Measurements from ENCODE around the gene EFS.
"Not testable (repeated sequence)": the region's sequence is repeated elsewhere in the genome, so short reads cannot be mapped to it uniquely, and the experiment has no call there.

EFS gene

DNA sequence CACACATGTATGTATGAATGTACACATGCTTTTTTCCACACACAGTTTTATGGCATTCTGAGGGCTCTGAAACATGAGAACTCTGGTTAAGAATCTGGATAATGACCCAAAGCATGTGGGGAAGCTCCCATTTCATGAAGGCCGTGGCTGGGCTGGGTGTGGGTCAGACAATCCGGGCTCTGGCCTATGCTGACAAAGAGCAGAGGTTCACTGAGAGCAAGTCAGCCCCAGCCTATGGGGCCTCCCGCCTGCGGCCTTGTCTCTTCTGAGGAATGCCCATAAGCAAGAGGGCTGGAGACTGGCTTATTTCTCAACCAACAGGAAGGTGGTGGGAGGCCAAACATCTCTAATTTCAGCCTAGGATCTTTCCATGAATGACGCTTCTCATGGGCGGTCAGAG, 34.6 kb upstream of the EFS start:
- DNase-seq (ENCODE audit: low read depth in 2 of 2): no peak

DNA sequence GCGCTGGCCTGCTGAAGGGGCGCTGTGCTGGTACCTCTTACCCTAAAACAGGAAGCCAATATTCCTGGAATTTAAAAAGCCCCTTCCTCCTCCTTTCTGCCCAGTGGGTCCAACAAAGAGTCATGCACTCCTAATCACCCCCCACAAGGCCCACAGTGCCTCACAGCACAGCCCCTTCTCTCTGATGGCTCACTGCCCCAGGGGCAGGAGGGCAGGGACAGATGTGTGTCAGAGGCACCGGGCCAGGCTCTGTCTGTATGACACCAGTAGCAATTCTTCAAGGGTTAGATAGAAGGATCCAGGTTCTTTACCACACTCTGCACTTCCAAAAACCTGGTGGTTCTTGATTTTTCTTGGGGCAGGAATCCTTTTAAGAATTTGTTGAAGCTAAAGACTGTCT, 34.2 kb upstream of the EFS start:
- DNase-seq (ENCODE audit: low read depth in 2 of 2): no peak

DNA sequence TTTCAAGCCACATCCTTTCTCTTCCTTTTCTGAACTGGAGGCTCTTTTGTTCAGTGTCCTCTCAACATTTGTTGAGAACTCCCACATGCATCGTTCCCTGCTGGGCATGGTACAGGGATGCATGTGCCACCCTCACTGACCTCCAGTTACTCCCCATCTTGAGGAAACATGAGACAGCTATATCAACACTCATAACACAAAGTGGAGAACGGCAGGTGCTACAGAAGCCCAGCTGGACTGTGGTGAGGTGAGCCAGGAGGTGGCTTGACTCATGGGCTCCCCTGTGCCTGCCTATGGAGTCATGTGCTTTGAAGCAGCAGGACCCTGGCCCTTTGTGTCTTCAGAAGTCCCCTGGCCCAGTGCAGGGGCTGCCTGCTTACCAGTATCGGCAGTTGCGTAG, 33.4 kb upstream of the EFS start:
- DNase-seq (ENCODE audit: low read depth in 2 of 2): no peak

DNA sequence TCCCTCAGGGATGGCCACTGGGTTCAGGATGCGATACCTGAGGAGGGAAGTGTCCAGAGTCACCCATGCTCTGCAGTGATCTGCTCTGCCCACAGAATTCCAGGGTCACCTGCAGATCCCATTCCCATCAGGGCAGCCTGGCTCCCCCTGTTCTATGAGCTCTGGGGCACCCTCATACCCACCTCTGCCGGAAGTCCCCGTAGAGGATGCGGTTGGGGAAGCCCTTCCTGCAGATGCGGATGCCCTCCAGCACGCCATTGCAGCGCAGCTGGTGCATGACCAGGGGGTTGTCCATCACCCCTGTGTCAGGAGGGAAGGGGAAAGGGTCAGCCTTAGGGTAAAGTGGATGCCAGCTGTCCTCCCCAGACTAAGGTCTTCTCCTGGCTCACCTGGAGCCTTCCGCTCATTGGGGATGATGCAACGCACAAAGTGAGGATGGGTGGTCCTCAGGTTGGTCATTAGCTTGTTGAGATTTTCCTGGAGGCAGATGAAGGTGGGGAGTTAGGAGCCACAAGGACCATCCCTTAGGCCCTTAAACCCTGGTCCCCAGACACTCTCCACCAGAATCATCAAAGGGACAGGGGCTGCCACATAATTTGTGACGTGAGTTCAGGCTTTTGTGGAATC, 31.9 kb upstream of the EFS start:
- no peak for DNase-seq (ENCODE audit: low read depth in 2 of 2)

DNA sequence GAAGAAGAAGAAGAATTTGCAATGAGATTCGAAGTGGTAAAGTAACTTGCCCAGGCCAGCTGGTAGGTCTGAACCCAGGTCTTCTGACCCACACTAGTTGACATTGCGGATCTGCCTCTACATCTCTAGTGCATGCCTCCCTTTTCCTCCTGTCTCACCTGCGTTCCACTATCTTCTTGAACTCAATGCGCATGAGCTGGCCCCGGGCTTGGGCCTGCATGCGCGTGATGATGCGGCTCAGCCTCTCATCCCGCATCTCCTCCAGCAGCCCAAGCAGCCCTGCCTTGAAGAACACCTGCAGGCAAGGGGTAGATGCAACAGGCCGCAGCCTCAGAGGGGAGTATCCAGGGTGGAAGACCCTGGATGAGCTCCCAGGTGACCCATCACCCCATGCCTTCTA, 31.2 kb upstream of the EFS start:
- no peak for DNase-seq (ENCODE audit: low read depth in 2 of 2)

DNA sequence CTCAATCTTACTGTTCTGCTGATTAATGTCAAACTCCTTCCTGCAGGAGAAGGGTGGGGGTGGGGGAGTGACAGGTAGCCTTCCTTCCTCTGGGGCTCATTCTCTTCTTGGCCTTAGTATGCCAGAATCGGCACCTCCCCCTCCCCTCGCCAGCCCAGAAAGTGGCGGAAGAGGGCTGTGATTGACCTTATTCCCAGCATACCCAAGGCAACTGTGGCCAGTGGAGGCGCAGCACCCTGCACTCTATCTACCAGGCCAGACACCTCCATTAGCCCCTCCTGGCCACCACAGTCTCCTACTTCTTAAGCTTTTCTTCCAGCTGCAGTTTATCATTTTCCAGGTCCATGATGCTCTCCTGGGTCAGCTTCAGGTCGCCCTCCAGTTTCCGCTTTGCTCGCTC, 27.6 kb upstream of the EFS start:
- DNase-seq (ENCODE audit: low read depth in 2 of 2): no peak

DNA sequence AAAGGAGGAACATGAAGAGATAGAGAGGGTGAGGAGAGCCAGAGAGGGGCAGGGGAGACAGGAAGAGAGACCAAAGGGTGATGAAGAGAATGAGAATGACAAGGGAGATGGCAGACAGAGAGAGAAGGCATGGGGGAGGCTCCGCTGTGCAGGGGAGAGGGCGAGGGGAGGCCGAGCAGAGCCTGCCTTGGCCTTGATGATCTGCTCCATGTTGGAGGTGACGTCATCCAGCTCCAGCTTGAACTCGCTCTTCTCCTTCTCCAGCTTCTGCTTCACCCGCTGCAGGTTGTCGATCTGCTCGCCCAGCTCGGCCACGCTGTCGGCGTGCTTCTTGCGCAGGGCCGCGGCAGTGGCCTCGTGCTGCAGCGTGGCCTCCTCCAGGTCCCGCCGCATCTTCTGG, 24.9 kb upstream of the EFS start:
- DNase-seq (ENCODE audit: low read depth in 2 of 2): not testable (repeated sequence)

DNA sequence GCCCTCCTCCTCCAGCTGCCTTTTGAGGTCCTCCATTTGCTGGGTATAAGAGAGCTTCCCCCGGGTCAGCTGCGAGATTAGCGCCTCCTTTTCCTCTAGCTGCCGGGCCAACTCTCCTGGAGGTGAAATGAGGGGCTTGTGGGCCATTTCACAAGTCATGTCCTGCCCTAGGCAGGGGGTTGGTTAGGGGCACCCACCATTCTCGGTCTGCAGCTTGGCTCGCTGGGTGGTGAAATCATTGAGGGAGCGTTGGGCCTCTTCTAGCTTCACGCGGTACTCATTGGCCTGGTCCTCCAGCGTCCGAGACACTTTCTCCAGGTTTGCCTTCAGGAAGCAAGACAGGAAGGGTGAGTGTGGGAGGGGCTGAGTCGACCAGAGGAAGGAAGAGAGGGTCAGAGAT, 24.4 kb upstream of the EFS start:
- no peak for DNase-seq (ENCODE audit: low read depth in 2 of 2)

DNA sequence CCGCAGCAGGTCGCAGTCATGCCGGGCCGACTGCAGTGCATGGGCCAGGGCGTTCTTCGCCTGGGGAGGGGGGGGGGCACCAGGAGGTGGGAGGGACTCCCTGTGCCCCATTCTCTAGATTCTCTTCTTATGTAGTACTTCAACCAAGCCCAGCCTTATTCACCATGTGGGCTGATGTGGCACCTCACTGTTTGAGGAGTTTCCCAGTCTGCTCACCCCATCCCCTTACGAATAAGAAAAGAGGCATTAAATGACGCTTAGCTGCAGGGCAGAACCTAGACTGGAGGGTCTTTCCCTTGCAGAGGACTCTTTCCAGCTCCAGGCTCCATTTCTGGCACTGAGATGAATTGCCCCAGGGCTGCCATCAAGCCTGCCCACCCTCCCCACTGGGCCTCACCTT, 24.0 kb upstream of the EFS start:
- DNase-seq (ENCODE audit: low read depth in 2 of 2): no peak

DNA sequence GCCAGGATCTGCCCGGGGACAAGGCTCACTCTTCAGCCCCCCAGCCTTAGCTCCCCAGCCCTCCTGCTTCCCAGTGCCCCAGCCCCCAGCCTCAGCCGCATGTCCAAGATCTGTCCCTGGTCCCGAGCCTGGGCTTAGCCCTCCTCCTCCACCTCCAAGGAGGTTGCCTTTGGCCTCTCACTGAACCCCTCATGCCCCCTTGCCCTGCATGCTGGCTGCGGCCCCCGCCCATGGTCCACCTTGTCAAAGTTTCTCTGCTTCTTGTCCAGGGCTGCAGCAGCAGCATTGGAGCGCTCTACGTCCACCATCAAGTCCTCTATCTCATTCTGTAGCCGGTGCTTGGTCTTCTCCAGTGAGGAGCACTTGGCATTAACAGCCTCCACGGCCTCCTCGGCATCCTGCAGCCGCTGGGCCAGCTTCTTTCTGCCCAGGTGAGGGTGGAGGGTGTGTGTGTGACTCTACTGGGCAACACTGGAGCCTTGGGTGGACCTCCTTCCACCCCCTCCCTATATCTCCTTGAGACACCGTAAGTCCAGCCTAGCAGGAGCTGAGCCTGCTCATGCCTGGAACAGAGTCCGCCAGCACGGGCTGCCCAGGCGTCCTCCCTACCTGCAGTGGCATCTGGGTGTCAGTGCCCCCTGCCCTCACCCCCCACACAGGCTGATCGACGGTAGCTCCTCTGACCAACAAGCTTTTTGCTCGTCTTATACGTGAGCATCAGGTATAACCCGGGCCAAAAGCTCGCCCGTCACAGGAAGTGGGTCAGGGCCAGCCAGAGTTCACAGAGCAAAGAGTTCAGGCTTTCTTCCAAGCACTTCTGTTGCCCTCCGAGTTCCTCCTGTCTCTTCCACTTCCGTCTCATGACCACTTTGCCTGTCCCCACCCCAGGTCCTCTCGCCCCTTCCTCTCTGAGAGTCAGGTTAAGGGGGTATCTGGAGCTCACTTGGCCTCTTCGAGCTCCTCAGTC, 23.2 kb upstream of the EFS start:
- DNase-seq (ENCODE audit: low read depth in 2 of 2): no peak

DNA sequence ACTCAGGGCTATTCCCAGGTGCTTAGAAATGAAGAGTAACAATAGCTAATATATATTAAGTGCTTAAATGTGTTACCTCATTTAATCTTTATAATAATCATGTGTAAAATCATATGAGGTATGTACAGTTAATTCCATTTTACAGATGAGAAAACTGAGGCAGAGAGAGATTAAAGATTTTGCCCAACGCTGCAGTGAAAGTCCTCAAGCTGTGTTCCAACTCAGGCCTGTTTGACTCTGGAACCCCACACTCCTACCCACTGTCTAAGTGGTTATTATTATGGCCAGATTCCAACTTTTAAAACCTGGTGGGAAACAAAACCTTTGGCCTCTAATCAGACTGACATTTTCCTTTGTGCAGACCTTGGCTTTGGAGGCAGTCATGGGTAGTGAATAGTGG, 22.0 kb upstream of the EFS start:
- no peak for DNase-seq (ENCODE audit: low read depth in 2 of 2)

DNA sequence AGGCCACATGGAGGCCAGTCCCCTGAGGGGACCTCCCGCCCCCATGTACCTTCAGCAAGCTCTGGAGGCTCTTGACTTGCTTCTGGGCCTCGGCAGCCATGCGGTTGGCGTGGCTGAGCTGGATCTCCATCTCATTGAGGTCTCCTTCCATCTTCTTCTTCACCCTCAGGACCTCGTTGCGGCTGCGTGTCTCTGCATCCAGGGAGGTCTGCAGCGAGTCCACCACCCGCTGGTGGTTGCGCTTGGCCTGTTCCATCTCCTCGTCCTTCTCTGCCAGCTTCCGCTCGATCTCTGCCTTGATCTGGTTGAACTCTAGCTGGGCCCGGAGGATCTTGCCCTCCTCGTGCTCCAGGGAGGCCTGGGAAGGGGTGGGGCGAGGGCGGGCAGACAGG, 21.3 kb upstream of the EFS start:
- DNase-seq (ENCODE audit: low read depth in 2 of 2): not testable (repeated sequence)

DNA sequence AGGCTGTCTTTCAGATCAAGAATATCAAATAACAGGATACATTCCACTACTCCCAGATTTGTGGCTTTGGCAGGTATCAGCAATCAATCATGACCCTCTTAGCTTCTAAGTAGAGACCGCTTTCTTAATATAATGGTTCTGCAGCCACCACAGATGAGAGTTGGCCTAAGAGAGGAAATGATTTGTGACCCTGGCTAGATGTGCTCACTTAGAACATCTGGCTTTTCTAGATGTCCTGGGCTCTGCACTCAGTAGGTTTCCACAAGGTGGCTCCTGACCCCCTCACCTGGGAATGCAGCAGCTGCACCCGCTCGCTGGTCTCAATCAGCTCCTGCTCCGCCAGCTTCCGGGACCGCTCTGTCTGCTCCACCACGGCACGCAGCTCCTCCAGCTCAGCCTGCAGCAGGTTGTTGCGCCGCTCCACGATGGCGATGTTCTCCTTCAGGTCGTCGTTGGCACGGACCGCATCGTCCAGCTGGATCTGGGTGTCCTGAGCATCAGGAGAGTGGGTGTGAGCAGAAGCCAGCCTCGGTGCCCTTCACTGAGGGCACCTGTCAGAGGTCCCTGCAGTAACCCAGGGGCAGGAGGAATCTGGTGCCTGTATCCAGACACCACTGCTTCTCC, 20.8 kb upstream of the EFS start:
- DNase-seq (ENCODE audit: low read depth in 2 of 2): no peak

DNA sequence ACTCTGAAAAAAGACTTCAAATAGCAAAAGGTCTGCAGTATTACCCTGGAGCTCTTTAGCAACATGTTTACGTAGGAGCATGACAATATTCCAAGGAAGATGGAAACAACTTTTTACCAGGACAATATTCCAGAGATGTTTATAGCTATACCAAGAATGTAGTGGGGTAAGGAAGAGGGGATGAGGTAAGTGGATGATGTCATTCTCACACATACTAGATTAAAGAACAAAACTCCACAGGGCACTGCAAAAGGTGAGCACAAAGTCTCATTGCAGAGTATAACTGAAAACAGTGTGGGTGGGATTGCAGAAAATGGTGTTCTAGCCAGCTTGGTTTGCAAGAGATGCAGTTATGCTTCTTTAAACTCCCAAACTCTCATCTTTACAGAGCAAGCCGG, 20.3 kb upstream of the EFS start:
- DNase-seq (ENCODE audit: low read depth in 2 of 2): no peak

DNA sequence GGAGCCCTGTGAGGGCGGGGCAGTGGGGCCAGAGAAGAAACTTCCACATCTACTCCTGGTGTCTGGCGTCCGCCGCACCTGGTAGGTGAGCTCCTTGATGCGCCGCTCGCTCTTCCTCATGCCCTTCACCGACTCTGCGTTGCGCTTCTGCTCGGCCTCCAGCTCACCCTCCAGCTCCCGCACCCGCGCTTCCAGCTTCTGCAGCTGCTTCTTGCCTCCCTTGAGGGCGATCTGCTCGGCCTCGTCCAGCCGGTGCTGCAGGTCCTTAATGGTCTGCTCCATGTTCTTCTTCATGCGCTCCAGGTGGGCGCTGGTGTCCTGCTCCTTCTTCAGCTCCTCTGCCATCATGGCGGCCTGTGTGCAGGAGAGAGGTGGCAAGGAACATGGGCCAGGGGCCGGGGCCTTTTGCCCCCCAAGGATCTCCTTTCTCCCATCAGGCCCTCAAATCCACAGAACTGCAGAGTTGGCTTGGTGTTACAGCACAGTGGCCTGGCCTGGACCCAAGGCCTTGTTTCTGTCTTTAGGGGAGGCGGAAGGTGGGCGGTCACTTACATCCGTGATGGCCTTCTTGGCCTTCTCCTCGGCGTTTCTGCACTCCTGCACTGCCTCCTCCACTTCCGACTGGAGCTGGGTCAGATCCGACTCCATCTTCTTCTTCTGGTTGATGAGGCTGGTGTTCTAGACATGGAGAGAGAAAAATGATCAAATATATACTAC, 19.6 kb upstream of the EFS start:
- no peak for DNase-seq (ENCODE audit: low read depth in 2 of 2)

DNA sequence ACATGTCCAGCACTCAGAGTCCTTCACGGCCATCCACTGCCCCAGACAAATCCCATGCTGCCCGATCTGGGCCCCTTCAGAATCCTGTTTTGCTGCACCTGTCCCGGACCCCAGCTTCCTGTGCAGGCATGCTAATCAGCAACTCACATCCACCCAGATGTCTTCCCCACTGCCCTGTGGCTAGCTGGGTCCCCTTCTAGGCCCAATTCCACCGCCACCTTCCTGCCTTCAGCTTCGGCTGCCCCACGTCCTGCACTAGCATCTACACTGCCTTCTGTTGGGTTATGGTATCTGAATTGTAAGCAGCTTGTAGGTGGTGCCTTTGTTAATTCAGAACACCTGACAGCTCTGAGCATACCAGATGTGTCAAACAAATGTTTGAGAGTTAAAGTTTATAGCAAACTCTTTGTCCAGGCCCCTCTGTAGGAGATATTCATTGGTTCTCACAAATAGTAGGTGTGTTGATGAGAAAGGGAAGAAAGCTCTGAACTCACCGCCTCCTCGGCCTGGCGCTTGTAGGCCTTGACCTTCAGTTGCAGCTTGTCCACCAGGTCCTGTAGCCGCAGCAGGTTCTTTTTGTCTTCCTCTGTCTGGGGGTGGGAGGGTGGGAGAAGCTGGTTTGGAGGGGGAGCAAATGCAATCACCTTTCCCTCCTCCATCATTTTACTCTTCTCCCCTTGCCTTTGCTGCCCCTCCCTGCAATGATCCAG, 17.9 kb upstream of the EFS start:
- DNase-seq (ENCODE audit: low read depth in 2 of 2): no peak

DNA sequence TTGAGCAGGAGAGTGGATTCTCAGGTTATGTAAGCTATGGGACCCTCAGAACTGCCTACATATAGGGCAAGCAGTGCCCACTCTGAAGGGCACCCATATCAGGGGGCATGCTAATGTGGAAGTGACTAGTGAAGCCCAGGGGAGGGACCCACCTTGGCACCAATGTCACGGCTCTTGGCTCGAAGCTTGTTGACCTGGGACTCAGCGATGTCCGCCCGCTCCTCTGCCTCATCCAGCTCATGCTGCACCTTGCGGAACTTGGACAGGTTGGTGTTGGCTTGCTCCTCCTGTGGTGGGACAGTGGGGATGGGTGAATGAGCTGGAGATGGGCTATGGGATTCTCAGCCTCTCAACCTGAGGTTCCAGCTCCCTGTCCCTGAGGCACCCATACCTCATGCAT, 17.3 kb upstream of the EFS start:
- no peak for DNase-seq (ENCODE audit: low read depth in 2 of 2)

DNA sequence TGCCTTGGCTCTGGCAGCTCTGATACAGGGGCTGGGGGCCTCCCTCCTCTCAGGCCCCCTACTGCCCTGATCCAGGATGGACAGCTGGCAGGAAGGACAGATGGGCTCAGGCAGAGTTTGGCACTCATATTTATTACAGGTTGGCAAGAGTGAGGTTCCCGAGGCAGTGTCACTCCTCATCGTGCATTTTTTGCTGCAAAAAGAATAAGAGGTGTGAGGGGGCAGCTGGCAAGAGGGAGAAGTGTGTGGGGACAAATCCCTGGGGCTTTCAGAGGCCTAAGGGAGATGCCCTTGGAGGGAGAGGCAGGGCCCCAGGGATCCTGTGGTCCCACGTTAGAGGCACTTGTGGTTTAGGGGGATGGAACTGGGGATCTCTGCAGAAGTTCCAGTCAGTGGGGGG, 16.9 kb upstream of the EFS start:
- no peak for DNase-seq (ENCODE audit: low read depth in 2 of 2)

DNA sequence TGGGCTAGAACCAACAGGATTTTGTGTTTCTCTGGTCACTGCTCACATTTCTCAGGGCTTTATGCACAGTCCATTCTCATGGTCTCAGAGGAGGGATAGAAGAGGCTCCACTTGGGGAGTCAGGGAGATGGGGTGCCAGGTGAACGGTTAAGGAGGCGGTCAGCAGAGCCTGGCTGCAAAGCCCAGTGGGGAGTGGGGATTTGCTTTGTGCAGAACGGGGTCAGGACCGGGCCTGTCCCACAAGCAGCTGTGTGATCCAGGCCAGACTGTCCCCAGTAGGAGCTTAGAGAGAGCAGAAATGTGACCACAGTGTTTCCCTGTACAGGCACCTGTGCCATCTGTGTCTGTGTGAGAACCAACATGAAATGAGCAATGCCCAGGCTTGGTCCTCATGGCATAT, 16.0 kb upstream of the EFS start:
- no peak for DNase-seq (ENCODE audit: low read depth in 2 of 2)

DNA sequence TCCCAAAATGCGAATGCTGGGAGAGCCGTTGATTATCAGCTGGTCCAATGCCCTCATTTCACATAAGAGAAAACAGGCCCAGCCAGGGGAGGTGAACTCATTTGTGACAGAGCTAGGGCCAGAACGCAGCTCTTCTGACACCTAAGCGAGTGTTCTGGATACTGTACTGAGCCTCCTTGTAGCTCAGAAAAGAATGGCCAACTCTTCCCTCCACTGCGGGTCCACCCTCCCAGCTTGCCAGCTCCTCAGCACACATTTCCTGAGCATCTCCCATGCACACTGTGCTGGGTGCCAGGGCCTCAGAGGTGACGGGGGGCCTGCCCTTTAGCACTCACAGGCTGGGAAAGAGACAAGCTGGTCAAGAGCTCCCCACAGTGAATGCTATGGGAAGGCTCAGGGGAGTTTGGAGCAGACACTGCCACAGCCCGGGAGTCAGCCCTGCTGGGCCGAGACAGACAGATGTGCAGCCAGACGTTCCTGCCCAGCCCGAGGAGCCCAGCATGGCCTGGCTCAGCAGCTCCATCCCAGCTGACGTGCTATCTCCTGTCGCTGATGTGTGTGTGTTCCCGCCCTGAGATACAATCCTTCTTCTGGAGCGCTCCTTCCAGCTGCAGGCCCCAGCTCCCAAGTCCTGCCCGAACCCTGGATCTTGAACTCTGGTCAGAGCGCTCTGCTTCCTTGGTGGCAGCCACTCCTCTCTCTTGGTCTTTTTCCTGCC, 15.4 kb upstream of the EFS start:
- DNase-seq (ENCODE audit: low read depth in 2 of 2): no peak

All from stimulated activated CD4-positive, alpha-beta T cell treated with anti-CD3 and anti-CD28 coated beads, Interleukin-1b, Interleukin-23, amount 100 ng/mL, for 4 hours (primary cell).